ENCODE data around the gene MRPL34.

The MRPL34 gene

DNA sequence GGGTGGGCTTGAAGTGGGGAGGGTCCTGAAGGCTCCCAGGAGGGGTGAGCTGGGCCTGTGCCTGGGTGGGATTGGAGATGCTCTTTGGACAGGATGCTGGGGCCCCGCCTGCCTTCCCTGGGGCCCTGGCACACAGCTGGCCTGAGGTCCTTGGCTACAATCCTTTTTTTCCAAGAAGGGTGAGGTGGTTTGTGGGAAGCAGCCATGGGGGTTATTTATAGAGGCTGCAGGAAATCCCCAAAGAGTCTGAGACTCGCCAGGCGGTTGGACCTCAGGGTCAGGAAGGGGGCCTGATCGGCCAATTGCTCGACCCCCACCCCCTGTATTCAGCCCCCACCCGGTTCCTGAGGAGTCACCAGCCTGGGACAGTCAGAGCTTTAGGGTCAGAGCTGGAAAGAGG is 41.7 kb downstream of the MRPL34 start:
- DNase-seq = no peak

DNA sequence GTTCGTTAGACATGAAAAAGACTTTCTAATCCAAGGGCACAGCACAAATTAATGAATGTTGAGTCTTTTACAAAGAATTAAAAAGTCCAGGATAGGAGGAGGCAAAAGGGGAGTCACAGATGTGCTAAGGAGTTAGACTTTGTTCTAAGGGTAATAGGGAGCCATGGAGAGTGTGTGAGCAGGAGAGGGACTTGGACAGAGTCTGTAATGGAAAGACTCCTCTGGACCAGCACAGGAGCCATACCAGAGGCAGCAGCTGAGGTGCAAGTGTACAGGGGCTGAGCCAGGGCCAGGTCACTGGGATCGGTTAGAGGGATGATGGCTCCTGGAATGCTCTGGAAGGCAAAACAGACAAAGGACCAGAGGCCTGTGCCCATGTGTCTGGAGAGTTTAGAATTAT is 42.2 kb downstream of the MRPL34 start:
- DNase-seq = no peak

DNA sequence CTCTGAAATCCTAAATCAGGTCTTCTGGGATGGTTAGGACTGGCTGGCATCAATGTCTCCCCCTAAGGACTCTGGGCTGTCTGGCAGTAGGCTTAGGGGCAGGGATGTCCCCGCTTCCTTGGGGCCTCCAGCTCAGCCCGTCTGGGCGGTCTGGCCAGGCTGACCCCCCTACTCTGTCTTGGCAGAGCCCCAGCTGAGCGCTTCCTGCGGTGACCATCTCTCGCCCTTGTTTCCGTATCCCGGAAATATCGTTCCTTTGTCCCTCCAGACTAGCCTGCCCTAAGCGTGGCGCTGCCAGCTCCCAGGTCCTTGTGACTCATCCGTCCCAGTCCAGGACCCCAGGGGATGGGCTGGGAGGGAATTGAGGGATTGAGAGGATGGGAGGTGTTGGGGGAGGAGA is 43.0 kb downstream of the MRPL34 start:
- DNase-seq = no peak

DNA sequence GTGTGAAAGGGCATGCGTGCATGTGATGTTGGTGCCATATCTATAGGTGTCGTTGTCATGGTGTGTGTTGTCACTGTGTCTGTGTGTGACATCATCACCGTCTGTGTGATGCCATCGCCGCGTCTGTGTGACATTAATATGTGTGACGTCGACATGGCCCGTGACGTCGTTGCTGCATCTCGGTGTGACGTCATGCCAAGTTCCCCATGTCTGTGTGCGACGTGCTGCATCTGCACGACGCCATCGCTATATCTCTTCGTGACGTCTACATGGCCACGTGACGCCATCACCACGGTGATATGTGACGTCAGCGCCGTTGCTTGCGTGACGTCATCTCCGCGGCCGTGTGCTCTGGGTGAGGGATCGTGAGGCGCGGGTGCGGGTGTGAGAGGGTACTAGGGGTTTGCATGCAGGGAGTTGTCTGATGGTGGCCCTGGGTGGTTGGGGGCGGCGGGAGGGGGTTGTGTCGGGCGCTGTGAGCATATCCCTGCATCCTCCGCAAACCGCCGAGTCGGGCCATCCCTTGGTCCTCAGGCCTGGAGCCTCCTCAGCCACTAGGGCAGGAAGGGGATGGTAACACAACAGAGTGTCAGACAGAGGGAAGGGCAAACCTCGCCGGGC is 46.3 kb downstream of the MRPL34 start:
- DNase-seq = no peak

DNA sequence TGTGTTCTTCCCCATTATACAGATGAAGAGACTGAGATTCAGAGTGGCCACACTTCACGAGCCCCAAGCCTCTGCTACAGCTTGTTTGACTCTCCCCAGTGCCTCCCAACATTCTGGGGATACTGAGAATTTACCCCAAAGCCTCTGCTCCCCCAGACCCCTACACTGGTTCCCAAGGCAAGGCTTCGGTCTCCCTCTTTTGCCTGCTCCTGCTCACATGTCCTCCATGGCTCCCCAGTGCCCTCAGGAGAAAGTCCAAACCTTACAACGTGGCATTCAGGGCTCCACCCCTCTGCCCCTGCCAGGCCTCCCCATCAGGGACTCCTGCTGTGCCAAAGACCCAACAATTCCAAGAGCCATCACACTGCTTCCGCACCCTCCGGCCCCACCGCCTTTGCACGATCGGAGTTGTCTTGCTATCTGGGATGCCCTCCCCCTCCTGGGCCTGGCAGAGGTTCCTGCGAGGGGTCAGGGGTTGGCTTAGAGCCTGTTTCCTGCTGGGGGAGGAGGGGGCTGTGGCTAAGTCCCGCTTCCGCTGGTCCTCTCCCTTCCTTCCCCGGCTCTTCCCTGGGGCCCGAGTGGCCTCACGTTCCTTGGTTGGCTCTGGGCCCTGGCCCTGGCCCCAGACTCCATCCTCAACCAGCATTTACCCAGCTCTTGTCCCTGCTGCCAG is 47.1 kb downstream of the MRPL34 start:
- no peak for DNase-seq

DNA sequence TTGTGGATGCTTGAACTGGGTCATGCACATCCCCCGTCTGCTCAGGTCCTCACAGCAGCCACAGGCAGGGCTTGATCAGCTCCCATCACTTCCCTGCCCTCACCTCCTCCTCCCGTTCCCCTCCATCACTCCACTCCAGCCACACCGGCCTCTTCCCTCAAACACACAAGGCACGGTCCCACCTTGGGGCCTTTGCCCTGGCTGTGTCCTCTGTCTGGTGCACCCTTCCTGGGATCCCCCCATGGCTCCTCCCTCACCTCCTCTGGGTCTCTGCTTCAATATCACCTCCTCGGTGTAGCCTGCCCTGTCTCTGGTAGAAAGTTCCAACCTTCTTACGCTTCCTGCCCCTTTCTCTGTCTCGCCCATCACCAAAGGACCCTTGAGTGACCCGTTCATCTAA is 47.7 kb downstream of the MRPL34 start:
- no peak for DNase-seq
